ENCODE data around the gene SEMA3D. TPM values are rescaled to one million over a fixed set of nuclear protein-coding genes. Genes with fewer than 3 reads are reported as not detected.

The SEMA3D gene
- total and polyA plus RNA-seq, 9 of the 15 experiments (the other 6 are each of a cell fraction or from before 2014, with no cell fraction given), result 0.01 to 0.10 (median 0.04) TPM; not detected in 1

GRCh38 chr7:85160223-85160622 lies 26.6 kb downstream of the SEMA3D start:
- ChIA-PET POLR2A (no interaction called here), CTCF (ENCODE audit: low intra/inter-chr PET ratio) (no interaction called here)
- Histone ChIP-seq H3K9ac (ENCODE audit: insufficient read depth in 1 of 2, low read depth in 2 of 2, low read length in 2 of 2) (no peak overlapping the region), H3K36me3 (ENCODE audit: control insufficient read depth, insufficient read depth, low read length) (no peaks in the 10 kb centered on the region), H3K79me2 (ENCODE audit: control insufficient read depth, insufficient read depth, low read length) (no peaks in the 10 kb centered on the region), H3K27me3 (ENCODE audit: control insufficient read depth in 2 of 2, insufficient read depth in 2 of 2, low read length in 2 of 2) (no peaks in the 10 kb centered on the region), H3K4me3 (no peak overlapping the region), H3K4me1 (replicated peaks in 1 of 2; ENCODE audit: control insufficient read depth in 2 of 2, insufficient read depth in 2 of 2, low read length in 2 of 2) (no peaks in the 10 kb centered on the region), H3K9me3 (replicated peaks; ENCODE audit: control insufficient read depth, insufficient read depth, low read depth, low read length) (no peaks in the 10 kb centered on the region), H3K9me1 (ENCODE audit: control insufficient read depth, insufficient read depth, low read length) (no peaks in the 10 kb centered on the region), H3K27ac (ENCODE audit: extremely low read depth, low read depth, low read length) (no peak overlapping the region), H2AFZ (ENCODE audit: low read depth, low read length) (no peak overlapping the region), H4K20me1 (replicated peaks; ENCODE audit: control insufficient read depth, insufficient read depth, low read length) (no peaks in the 10 kb centered on the region), H3K4me2 (ENCODE audit: insufficient read depth, low read length) (no peak overlapping the region)
- no TSS peak for BruUV-seq (replicated peaks)
- WGBS (ENCODE audit: insufficient coverage, low coverage, missing lambda C conversion rate), result 0% methylated on average over 5 of the region's 5 CpGs
- intact Hi-C loops (cut with micrococcal nuclease) (no loop called here), in situ Hi-C loops (cut with MboI) (no loop called here)
- ATAC-seq (no peak), FAIRE-seq (no peak), DNase-seq (ENCODE audit: extremely low read depth in 1 of 4, low spot score in 3 of 4) (no peak)
- TF ChIP-seq STAT6 (CRISPR knock-in tag; IDR thresholded peaks at IDR 0.05) (no peak), ARNT (IDR thresholded peaks at IDR 0.05) (no peak), SMARCC2 (IDR thresholded peaks at IDR 0.05; ENCODE audit: low read depth) (no peak), CHCHD3 (CRISPR knock-in tag; IDR thresholded peaks at IDR 0.05) (no peak), KAT7 (CRISPR knock-in tag; IDR thresholded peaks at IDR 0.05; ENCODE audit: borderline replicate concordance) (no peak), MYBL2 (IDR thresholded peaks at IDR 0.05; ENCODE audit: low read depth) (no peak), MYBL2 (CRISPR knock-in tag; IDR thresholded peaks at IDR 0.05; ENCODE audit: borderline replicate concordance) (no peak), SRSF7 (optimal IDR thresholded peaks at IDR 0.05; ENCODE audit: low read depth, low read length) (no peak), KDM5B (IDR thresholded peaks at IDR 0.05; ENCODE audit: insufficient replicate concordance, low read depth, low read length) (no peak), BCL6 (CRISPR knock-in tag; IDR thresholded peaks at IDR 0.05) (no peak), DPF2 (IDR thresholded peaks at IDR 0.05) (no peak), POLR2H (tag; IDR thresholded peaks at IDR 0.05; ENCODE audit: low read depth) (no peak), HNRNPK (IDR thresholded peaks at IDR 0.05; ENCODE audit: low read depth, low read length, poor library complexity, severe bottlenecking) (no peak), NR2C2 (CRISPR knock-in tag; IDR thresholded peaks at IDR 0.05) (no peak), NR2C2 (tag; IDR thresholded peaks at IDR 0.05) (no peak)
- TF ChIP-seq, protein P1, sequence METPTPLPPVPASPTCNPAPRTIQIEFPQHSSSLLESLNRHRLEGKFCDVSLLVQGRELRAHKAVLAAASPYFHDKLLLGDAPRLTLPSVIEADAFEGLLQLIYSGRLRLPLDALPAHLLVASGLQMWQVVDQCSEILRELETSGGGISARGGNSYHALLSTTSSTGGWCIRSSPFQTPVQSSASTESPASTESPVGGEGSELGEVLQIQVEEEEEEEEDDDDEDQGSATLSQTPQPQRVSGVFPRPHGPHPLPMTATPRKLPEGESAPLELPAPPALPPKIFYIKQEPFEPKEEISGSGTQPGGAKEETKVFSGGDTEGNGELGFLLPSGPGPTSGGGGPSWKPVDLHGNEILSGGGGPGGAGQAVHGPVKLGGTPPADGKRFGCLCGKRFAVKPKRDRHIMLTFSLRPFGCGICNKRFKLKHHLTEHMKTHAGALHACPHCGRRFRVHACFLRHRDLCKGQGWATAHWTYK (CRISPR knock-in tag; IDR thresholded peaks at IDR 0.05), result no peak
- TF ChIP-seq, protein P2, sequence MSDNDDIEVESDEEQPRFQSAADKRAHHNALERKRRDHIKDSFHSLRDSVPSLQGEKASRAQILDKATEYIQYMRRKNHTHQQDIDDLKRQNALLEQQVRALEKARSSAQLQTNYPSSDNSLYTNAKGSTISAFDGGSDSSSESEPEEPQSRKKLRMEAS (CRISPR knock-in tag; IDR thresholded peaks at IDR 0.05), result no peak

Data from K562 (cell line).